Measurements from ENCODE around the gene SIAE. TPM values are rescaled to one million over a fixed set of nuclear protein-coding genes. Genes with fewer than 3 reads are reported as not detected.

SIAE gene
- total and polyA plus RNA-seq, 7 donors, result 9.1 to 21.8 (median 15.7) TPM

DNA sequence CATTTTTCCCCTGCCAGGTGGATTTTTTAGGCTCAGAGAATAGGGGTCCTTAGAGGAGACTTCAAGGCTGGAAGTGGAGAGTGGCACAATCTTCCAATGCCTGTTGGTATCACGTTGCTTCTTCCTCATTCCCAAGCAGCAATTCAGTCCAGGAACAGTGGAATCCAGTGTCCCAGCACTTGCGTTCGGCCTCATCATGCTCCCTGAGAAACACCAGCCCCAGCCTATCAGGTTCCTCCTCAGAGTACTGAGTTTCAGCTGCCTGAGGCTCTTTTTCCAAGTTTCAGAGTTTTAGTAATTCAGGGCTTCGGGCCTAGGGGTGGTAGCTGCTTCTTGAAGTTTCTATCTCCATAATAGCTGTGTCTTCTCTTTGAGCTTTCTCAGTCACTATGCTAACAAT lies 34.3 kb upstream of the SIAE start:
- TF ChIP-seq, protein P1, sequence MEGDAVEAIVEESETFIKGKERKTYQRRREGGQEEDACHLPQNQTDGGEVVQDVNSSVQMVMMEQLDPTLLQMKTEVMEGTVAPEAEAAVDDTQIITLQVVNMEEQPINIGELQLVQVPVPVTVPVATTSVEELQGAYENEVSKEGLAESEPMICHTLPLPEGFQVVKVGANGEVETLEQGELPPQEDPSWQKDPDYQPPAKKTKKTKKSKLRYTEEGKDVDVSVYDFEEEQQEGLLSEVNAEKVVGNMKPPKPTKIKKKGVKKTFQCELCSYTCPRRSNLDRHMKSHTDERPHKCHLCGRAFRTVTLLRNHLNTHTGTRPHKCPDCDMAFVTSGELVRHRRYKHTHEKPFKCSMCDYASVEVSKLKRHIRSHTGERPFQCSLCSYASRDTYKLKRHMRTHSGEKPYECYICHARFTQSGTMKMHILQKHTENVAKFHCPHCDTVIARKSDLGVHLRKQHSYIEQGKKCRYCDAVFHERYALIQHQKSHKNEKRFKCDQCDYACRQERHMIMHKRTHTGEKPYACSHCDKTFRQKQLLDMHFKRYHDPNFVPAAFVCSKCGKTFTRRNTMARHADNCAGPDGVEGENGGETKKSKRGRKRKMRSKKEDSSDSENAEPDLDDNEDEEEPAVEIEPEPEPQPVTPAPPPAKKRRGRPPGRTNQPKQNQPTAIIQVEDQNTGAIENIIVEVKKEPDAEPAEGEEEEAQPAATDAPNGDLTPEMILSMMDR (IDR thresholded peaks at IDR 0.05), result no peak
- Histone ChIP-seq H3K27me3 (ENCODE audit: insufficient read depth in 3 of 3, low read length in 2 of 3) (peaks cover 0 to 4% (median 0%) of the 10 kb centered on the region in 3 donors), H3K9me3 (no peaks in the 10 kb centered on the region), H3K36me3 (ENCODE audit: insufficient read depth in 1 of 2, low read depth in 1 of 2) (no peaks in the 10 kb centered on the region), H3K27ac (no peak overlapping the region), H3K4me3 (no peak overlapping the region), H3K4me1 (no peaks in the 10 kb centered on the region)
- WGBS, 3 donors, result 67 to 75% (median 70%) methylated on average over 4 of the region's 4 CpGs
- DNase-seq, result no peak
- intact Hi-C loops (cut with DNase I), result no loop called here
- no peak for ATAC-seq

DNA sequence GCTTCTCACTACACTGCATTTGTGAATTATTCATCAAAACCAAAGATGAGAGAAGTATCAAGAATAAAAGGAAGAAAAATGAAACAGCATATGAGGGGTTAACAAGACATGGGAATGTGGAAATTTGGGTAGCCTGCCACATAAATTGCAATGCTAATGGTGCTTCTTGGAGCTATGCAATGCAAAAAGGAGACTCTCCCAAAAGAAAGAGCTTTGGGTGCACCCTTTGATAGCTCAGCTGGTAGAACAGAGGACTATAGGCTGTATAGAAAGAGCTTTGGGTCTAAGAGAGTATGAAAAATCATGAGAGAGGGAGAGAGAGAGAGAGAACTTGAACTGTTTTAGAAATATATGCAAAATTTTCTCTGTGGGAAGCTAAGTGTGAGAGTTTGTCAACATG lies 26.5 kb upstream of the SIAE start:
- TF ChIP-seq, protein P1 (IDR thresholded peaks at IDR 0.05), result no peak
- Histone ChIP-seq H3K27ac (no peak overlapping the region), H3K9me3 (no peaks in the 10 kb centered on the region), H3K36me3 (ENCODE audit: insufficient read depth in 1 of 2, low read depth in 1 of 2) (no peaks in the 10 kb centered on the region), H3K27me3 (ENCODE audit: insufficient read depth in 3 of 3, low read length in 2 of 3) (no peaks in the 10 kb centered on the region), H3K4me1 (no peaks in the 10 kb centered on the region), H3K4me3 (no peak overlapping the region)
- ATAC-seq (no peak), DNase-seq (no peak)
- intact Hi-C loops (cut with DNase I), result no loop called here

DNA sequence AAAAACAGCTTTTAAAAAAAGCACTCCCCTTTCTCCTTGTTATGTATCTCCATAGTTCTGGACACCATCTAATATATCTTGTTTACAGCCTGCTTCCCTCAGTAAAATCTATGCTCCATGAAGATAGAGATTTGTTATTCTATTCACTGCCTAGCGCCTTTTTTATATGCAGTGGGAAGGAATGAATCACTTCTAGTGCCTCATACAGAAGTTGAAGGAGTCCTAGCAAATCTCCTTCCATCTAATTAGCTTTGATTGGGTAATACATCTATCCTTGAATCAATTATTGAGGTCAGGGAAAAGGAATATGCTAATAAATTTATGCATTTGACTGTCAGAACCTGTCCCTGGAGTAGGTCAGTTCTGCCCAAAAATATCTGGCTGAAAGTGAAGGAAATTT lies 26.0 kb upstream of the SIAE start:
- no peak for DNase-seq
- TF ChIP-seq, protein P1 (IDR thresholded peaks at IDR 0.05), result no peak
- H3K9me3 ChIP-seq, result no peaks in the 10 kb centered on the region
- no peaks in the 10 kb centered on the region for H3K27me3 ChIP-seq (ENCODE audit: insufficient read depth in 3 of 3, low read length in 2 of 3)
- no peaks in the 10 kb centered on the region for H3K36me3 ChIP-seq (ENCODE audit: insufficient read depth in 1 of 2, low read depth in 1 of 2)
- no peak for ATAC-seq
- intact Hi-C loops (cut with DNase I), result no loop called here
- H3K4me3 ChIP-seq, result no peak overlapping the region
- H3K27ac ChIP-seq, result no peak overlapping the region
- no peaks in the 10 kb centered on the region for H3K4me1 ChIP-seq
- WGBS, 3 donors, result 73 to 81% (median 80%) methylated on average over 1 of the region's 1 CpG

DNA sequence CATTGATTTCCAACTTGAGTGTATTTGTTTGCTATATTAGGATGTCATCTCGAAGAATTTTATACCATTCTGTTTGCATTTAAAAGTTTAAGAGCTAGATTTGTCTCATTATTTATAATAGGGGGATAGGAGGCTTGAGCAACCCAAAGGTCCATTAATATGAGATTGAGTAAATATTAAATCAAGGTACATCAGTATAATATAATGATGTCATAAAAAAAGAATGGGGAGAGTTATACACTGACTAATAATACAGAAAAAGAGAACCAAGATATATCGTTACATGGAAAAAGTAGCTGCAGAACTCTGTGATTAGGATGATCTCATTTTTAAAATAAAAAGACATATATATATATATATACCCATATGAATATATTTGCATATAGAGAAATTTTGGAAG lies 19.6 kb upstream of the SIAE start:
- H3K9me3 ChIP-seq, result no peaks in the 10 kb centered on the region
- ATAC-seq (no peak), DNase-seq (no peak)
- H3K4me1 ChIP-seq, result no peaks in the 10 kb centered on the region
- H3K27ac ChIP-seq, result no peak overlapping the region
- no peak overlapping the region for H3K4me3 ChIP-seq
- intact Hi-C loops (cut with DNase I), result no loop called here
- WGBS, 3 donors, result 94 to 98% (median 96%) methylated on average over 2 of the region's 2 CpGs
- no peaks in the 10 kb centered on the region for H3K36me3 ChIP-seq (ENCODE audit: insufficient read depth in 1 of 2, low read depth in 1 of 2)
- TF ChIP-seq, protein P1 (IDR thresholded peaks at IDR 0.05), result no peak
- H3K27me3 ChIP-seq (ENCODE audit: insufficient read depth in 3 of 3, low read length in 2 of 3), result no peaks in the 10 kb centered on the region

DNA sequence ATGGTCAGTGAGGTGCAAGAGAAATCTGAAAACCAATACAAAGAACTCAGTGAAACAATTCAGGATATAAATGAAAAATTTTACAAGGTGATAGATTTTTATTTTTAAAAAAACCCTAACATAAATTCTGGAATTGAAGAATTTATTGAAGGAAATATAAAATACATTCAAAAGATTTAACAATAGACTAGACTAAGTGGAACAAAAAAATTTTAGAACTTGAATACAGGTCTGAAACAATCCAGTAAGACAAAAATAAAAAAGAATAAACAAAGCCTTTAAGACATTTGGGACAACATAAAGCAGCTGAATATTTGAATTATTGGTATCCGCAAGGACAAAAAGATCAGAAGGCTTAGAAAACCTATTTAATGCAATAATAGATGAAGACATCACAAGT lies 8.9 kb upstream of the SIAE start:
- no peak for ATAC-seq

More for the DNA sequence above, 8.9 kb upstream of the SIAE start:
- H3K27me3 ChIP-seq (ENCODE audit: insufficient read depth in 3 of 3, low read length in 2 of 3), result no peaks in the 10 kb centered on the region
- TF ChIP-seq, protein P1 (IDR thresholded peaks at IDR 0.05), result no peak
- H3K36me3 ChIP-seq (ENCODE audit: insufficient read depth in 1 of 2, low read depth in 1 of 2), result no peaks in the 10 kb centered on the region
- H3K4me1 ChIP-seq, result no peaks in the 10 kb centered on the region
- WGBS, 3 donors, result 100% methylated on average over 1 of the region's 1 CpG
- DNase-seq, result no peak
- intact Hi-C loops (cut with DNase I), result no loop called here
- H3K4me3 ChIP-seq, result no peak overlapping the region
- H3K27ac ChIP-seq, result no peak overlapping the region
- peaks cover 18% of the 10 kb centered on the region for H3K9me3 ChIP-seq
